HL-60 (cell line): ENCODE measurements around the gene BBS5.
"Not testable (repeated sequence)": the region's sequence is repeated elsewhere in the genome, so short reads cannot be mapped to it uniquely, and the experiment has no call there.

Experiments
- DNase-seq, 2 experiments: peaks; one replicate each; pipeline ENCODE4 v3.0.0-alpha.2; 2010 to 2020; ENCODE audit warnings: low read depth in 1 of 2, low spot score in 1 of 2
- H3K27ac ChIP-seq: fragments of 250-450 bp; sonication (Bioruptor Pico); replicated peaks from 2 replicates; pipeline ENCODE4 v1.5.1; 2020; ENCODE audit warnings: mild to moderate bottlenecking, moderate library complexity
- H3K27me3 ChIP-seq: fragments of 250-450 bp; sonication (Bioruptor Pico); 2 replicates; pipeline ENCODE4 v1.5.1; 2021; ENCODE audit warnings: mild to moderate bottlenecking, moderate library complexity; ENCODE audit not compliant: insufficient read depth, poor library complexity, severe bottlenecking
- H3K4me3 ChIP-seq: replicated peaks from 2 replicates; pipeline ENCODE4 v1.5.1; 2011; ENCODE audit warnings: mild to moderate bottlenecking, control low read depth, low read length; ENCODE audit not compliant: insufficient read depth
- GABPA ChIP-seq: IDR thresholded peaks from 2 replicates; pipeline ENCODE4 v1.6.1; 2012; ENCODE audit warnings: low read depth
- POLR2AphosphoS5 ChIP-seq: IDR thresholded peaks from 2 replicates; pipeline ENCODE4 v1.6.1; 2012; ENCODE audit warnings: low read depth
- SPI1 ChIP-seq: IDR thresholded peaks from 2 replicates; pipeline ENCODE4 v1.6.1; 2012; ENCODE audit warnings: low read depth, mild to moderate bottlenecking, borderline replicate concordance
- TF ChIP-seq, protein P1 (sequence below): IDR thresholded peaks from 2 replicates; pipeline ENCODE4 v1.6.1; 2012; ENCODE audit warnings: low read depth; ENCODE audit not compliant: insufficient replicate concordance
- TF ChIP-seq, protein P2 (sequence below): IDR thresholded peaks from one replicate; pipeline ENCODE4 v1.5.1; 2011; ENCODE audit warnings: low read length, control low read depth, inconsistent platforms; ENCODE audit not compliant: insufficient read depth

BBS5 gene

DNA sequence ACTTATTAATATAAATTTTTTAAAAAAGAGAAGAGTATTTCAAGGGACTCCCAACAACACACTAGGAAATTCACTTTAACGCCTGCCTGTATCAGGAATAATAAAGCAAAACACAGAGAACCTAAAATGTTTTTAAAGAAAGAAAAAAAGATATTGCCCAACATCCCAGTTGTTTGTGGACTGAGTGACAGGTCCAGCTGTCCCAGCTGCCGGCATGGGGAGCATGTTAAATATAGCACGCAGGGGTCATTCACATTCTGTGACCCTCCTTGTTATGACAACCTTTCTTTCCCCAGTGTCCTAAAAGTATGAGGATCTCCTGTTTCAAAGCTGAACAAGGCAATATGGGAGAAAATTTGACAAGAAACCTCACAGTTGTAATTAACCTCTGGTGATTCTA lies 34.6 kb downstream of the BBS5 start:
- Histone ChIP-seq H3K27me3 (no peaks in the 10 kb centered on the region), H3K4me3 (no peak overlapping the region), H3K27ac (no peak overlapping the region)
- no peak for DNase-seq
- TF ChIP-seq POLR2AphosphoS5, result no peak
- TF ChIP-seq SPI1, result no peak
- TF ChIP-seq GABPA, result no peak
- TF ChIP-seq, protein P1, sequence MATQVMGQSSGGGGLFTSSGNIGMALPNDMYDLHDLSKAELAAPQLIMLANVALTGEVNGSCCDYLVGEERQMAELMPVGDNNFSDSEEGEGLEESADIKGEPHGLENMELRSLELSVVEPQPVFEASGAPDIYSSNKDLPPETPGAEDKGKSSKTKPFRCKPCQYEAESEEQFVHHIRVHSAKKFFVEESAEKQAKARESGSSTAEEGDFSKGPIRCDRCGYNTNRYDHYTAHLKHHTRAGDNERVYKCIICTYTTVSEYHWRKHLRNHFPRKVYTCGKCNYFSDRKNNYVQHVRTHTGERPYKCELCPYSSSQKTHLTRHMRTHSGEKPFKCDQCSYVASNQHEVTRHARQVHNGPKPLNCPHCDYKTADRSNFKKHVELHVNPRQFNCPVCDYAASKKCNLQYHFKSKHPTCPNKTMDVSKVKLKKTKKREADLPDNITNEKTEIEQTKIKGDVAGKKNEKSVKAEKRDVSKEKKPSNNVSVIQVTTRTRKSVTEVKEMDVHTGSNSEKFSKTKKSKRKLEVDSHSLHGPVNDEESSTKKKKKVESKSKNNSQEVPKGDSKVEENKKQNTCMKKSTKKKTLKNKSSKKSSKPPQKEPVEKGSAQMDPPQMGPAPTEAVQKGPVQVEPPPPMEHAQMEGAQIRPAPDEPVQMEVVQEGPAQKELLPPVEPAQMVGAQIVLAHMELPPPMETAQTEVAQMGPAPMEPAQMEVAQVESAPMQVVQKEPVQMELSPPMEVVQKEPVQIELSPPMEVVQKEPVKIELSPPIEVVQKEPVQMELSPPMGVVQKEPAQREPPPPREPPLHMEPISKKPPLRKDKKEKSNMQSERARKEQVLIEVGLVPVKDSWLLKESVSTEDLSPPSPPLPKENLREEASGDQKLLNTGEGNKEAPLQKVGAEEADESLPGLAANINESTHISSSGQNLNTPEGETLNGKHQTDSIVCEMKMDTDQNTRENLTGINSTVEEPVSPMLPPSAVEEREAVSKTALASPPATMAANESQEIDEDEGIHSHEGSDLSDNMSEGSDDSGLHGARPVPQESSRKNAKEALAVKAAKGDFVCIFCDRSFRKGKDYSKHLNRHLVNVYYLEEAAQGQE, result no peak
- TF ChIP-seq, protein P2, sequence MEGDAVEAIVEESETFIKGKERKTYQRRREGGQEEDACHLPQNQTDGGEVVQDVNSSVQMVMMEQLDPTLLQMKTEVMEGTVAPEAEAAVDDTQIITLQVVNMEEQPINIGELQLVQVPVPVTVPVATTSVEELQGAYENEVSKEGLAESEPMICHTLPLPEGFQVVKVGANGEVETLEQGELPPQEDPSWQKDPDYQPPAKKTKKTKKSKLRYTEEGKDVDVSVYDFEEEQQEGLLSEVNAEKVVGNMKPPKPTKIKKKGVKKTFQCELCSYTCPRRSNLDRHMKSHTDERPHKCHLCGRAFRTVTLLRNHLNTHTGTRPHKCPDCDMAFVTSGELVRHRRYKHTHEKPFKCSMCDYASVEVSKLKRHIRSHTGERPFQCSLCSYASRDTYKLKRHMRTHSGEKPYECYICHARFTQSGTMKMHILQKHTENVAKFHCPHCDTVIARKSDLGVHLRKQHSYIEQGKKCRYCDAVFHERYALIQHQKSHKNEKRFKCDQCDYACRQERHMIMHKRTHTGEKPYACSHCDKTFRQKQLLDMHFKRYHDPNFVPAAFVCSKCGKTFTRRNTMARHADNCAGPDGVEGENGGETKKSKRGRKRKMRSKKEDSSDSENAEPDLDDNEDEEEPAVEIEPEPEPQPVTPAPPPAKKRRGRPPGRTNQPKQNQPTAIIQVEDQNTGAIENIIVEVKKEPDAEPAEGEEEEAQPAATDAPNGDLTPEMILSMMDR, result no peak

DNA sequence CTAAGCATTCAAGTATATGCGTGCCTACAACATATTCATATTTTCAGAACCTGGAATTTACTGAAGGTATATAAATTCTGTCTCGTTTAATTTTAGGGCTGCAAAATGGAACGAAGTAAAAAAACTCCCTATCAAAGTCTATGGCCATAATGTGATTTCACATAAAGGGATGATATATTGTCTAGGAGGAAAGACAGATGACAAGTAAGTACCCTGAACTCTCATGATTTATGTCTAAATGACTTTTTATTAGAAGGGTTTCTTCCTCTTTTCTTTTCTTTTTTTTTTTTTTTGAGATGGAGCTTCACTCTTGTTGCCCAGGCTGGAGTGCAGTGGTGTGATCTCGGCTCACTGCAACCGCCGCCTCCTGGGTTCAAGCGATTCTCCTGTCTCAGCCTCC lies 35.5 kb downstream of the BBS5 start:
- H3K27ac ChIP-seq, H3K27me3 ChIP-seq, DNase-seq, H3K4me3 ChIP-seq: not testable (repeated sequence)

DNA sequence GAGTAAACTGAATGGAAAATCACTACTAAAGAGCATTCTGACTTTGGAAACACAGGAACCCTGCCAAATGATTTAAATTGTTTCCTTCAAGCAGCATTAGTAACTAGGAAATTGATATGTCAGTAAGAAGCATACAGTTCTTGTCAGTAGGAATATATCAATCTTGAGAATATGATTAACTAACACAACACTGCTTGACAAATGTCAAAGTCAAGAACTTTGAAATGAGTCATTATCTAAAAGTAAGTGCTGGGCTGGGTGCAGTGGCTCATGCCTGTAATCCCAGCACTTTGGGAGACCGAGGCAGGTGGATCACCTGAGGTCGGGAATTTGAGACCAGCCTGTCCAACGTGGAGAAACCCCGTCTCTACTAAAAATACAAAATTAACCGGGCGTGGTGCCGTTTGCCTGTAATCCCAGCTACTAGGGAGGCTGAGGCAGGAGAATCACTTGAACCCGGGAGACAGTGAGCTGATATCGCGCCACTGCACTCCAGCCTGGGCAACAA lies 37.2 kb downstream of the BBS5 start:
- not testable (repeated sequence) for H3K4me3 ChIP-seq, DNase-seq, H3K27me3 ChIP-seq, H3K27ac ChIP-seq

DNA sequence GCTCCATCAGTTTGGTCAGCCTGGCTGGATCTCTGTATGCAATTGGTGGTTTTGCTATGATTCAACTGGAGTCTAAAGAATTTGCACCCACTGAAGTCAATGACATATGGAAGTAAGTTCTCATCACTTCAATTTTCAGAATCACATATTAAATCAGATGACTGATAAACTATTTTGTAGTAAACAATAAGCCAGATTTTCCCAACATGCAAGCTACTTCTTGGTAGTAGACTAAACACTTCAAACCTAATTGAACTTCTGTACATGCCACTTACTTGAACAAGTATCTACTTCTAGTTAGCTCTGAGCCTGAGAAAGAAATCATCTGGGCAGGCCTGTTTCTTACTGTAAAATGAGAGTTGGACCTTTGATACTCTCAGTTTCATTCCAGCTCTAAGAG lies 41.6 kb downstream of the BBS5 start:
- Histone ChIP-seq H3K4me3 (no peak overlapping the region), H3K27ac (no peak overlapping the region), H3K27me3 (no peaks in the 10 kb centered on the region)
- DNase-seq, result no peak
- no peak for TF ChIP-seq POLR2AphosphoS5

DNA sequence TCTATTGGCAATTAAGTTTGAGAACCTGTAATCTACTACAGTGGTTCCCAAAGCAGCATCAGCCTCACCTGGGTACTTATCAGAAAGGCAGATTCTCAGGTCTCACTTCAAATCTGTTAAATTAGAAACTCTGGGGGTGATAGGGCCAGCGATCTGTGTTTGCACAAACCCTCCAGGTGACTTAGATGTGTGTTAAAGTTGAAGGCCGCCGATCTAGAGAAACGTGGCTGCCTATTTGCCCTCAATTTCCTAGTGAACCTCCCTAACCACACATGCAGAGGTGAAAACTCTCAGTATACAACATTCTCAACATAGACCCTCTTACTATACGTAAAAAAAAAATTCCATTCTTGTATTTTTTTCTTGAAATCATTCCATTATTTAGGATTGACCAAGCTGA lies 44.4 kb downstream of the BBS5 start:
- TF ChIP-seq, protein P1, result no peak
- TF ChIP-seq GABPA (no peak), POLR2AphosphoS5 (no peak), SPI1 (no peak)
- TF ChIP-seq, protein P2, result no peak
- no peaks in the 10 kb centered on the region for H3K27me3 ChIP-seq
- no peak overlapping the region for H3K27ac ChIP-seq
- H3K4me3 ChIP-seq, result no peak overlapping the region
- no peak for DNase-seq
